HL-60 (cell line): ENCODE data around the gene ARSK.

Experiments used
- DNase-seq, 2 experiments: peaks; one replicate each; pipeline ENCODE4 v3.0.0-alpha.2; 2010 to 2020; ENCODE audit warnings: low read depth in 1 of 2, low spot score in 1 of 2
- H3K27ac ChIP-seq: fragments of 250-450 bp; sonication (Bioruptor Pico); replicated peaks from 2 replicates; pipeline ENCODE4 v1.5.1; 2020; ENCODE audit warnings: mild to moderate bottlenecking, moderate library complexity
- H3K27me3 ChIP-seq: fragments of 250-450 bp; sonication (Bioruptor Pico); 2 replicates; pipeline ENCODE4 v1.5.1; 2021; ENCODE audit warnings: mild to moderate bottlenecking, moderate library complexity; ENCODE audit not compliant: insufficient read depth, poor library complexity, severe bottlenecking
- H3K4me3 ChIP-seq: replicated peaks from 2 replicates; pipeline ENCODE4 v1.5.1; 2011; ENCODE audit warnings: mild to moderate bottlenecking, control low read depth, low read length; ENCODE audit not compliant: insufficient read depth
- CTCF ChIP-seq: IDR thresholded peaks from one replicate; pipeline ENCODE4 v1.5.1; 2011; ENCODE audit warnings: low read length, control low read depth, inconsistent platforms; ENCODE audit not compliant: insufficient read depth
- GABPA ChIP-seq: IDR thresholded peaks from 2 replicates; pipeline ENCODE4 v1.6.1; 2012; ENCODE audit warnings: low read depth
- POLR2AphosphoS5 ChIP-seq: IDR thresholded peaks from 2 replicates; pipeline ENCODE4 v1.6.1; 2012; ENCODE audit warnings: low read depth
- REST ChIP-seq: IDR thresholded peaks from 2 replicates; pipeline ENCODE4 v1.6.1; 2012; ENCODE audit warnings: low read depth; ENCODE audit not compliant: insufficient replicate concordance
- SPI1 ChIP-seq: IDR thresholded peaks from 2 replicates; pipeline ENCODE4 v1.6.1; 2012; ENCODE audit warnings: low read depth, mild to moderate bottlenecking, borderline replicate concordance

The ARSK gene

DNA sequence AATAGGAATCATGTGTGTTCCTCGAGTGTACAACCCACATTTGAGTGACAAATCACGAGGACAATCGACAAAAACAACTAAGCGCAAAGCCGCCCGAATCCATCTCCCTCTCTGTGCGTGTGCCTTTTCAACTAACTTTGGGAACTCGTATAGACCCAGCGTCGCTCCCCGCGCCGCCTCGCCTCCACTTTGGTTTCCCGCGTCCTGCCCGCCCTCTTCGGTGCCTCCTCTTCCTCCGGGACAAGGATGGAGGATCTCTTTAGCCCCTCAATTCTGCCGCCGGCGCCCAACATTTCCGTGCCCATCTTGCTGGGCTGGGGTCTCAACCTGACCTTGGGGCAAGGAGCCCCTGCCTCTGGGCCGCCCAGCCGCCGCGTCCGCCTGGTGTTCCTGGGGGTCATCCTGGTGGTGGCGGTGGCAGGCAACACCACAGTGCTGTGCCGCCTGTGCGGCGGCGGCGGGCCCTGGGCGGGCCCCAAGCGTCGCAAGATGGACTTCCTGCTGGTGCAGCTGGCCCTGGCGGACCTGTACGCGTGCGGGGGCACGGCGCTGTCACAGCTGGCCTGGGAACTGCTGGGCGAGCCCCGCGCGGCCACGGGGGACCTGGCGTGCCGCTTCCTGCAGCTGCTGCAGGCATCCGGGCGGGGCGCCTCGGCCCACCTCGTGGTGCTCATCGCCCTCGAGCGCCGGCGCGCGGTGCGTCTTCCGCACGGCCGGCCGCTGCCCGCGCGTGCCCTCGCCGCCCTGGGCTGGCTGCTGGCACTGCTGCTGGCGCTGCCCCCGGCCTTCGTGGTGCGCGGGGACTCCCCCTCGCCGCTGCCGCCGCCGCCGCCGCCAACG lies 65.3 kb downstream of the ARSK start, which contains the start of gene GPR150:
Gene GPR150, plus strand, starts transcription at position 58 of the 840 bp plus-strand sequence. Its CDS starts 189 bp downstream, at position 247.
- DNase-seq = peak in 1 of 2 experiments; percentile 28
- TF ChIP-seq CTCF = no peak
- TF ChIP-seq REST = no peak
- no peak for TF ChIP-seq POLR2AphosphoS5
- TF ChIP-seq GABPA = 0 out of 2 replicates have a peak, but pooled peaks have one; percentile 19

DNA sequence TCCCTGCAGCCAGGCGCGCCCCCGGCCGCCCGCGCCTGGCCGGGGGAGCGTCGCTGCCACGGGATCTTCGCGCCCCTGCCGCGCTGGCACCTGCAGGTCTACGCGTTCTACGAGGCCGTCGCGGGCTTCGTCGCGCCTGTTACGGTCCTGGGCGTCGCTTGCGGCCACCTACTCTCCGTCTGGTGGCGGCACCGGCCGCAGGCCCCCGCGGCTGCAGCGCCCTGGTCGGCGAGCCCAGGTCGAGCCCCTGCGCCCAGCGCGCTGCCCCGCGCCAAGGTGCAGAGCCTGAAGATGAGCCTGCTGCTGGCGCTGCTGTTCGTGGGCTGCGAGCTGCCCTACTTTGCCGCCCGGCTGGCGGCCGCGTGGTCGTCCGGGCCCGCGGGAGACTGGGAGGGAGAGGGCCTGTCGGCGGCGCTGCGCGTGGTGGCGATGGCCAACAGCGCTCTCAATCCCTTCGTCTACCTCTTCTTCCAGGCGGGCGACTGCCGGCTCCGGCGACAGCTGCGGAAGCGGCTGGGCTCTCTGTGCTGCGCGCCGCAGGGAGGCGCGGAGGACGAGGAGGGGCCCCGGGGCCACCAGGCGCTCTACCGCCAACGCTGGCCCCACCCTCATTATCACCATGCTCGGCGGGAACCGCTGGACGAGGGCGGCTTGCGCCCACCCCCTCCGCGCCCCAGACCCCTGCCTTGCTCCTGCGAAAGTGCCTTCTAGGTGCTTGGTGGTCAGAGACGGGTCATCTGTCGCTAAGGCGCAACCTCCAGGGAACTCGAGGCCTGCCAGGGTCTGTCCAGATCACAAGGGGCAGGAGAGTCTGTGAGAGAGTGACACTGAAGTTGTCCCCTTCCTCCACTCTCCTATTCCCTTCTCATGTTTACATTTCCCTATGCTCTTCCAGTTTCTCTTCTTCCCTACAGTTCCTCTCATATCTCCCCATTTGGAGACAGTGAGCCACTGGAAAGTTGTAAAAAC lies 66.3 kb downstream of the ARSK start:
- peak in 1 of 2 experiments; percentile 12 for DNase-seq
- Histone ChIP-seq H3K27ac (no peak overlapping the region), H3K27me3 (no peaks in the 10 kb centered on the region), H3K4me3 (peak overlapping the region; percentile 24)
- no peak for TF ChIP-seq REST
- TF ChIP-seq SPI1 = no peak
- no peak for TF ChIP-seq POLR2AphosphoS5
- no peak for TF ChIP-seq GABPA
- TF ChIP-seq CTCF = no peak

More for the DNA sequence above, 65.3 kb downstream of the ARSK start, which contains the start of gene GPR150:
- Histone ChIP-seq H3K27me3 (no peaks in the 10 kb centered on the region), H3K27ac (no peak within 1 kb of the TSS), H3K4me3 (peak within 1 kb of the TSS; percentile 41)

DNA sequence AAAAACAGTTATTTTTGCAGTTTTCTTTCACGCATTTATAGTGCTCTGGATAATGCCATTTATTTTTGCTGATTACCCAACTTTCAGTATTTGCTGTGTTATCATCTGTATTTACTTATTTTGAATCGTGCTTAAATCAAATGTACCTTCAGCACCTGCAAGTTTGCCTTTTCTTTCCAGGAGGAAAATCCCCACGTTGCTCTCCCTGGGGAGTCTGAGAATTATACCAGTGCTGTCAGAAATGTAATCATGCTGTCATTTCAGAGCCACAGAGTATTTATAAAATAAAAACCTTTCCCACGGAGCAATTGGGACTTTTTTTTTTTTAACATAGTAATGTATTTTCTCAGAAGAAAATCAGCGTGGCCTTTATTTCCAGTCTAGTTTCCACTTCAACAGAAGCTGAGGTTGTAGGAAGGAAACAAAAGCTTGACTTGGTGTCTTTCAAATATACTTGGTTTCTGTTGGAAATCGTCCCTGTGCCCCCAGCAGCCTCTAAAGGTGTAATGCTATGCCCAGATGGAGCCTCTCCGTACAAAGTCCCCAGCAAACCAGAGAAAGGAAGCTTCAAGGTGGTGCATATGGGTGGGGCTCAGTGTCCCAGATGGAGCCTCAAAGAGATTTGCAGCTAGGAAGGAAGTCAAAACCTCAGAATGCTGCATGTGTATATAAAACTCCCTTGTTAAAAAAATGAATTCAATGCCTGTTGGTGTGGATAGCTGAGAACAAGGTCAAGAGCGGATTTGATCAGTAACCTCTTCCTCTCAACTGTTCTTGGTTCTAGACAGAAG lies 67.1 kb downstream of the ARSK start:
- TF ChIP-seq SPI1 (no peak), POLR2AphosphoS5 (no peak), GABPA (no peak), REST (no peak), CTCF (no peak)

More for the DNA sequence above, 67.1 kb downstream of the ARSK start:
- H3K27me3 ChIP-seq = no peaks in the 10 kb centered on the region
- no peak overlapping the region for H3K4me3 ChIP-seq
- DNase-seq = no peak
- H3K27ac ChIP-seq = no peak overlapping the region
